Adipocyte (in vitro differentiated cells): ENCODE results near the gene PARP11.

Source experiments
- DNase-seq: peaks from one replicate; pipeline ENCODE4 v3.0.0-alpha.2; 2015; ENCODE audit warnings: low read depth
- H3K27me3 ChIP-seq: replicated peaks from 2 replicates; pipeline ENCODE4 v1.7.0; 2013; ENCODE audit warnings: mild to moderate bottlenecking, low read length, moderate library complexity; ENCODE audit not compliant: control insufficient read depth, insufficient read depth
- H3K36me3 ChIP-seq: 2 replicates; pipeline ENCODE4 v1.7.0; 2013; ENCODE audit warnings: low read length, mild to moderate bottlenecking, moderate library complexity; ENCODE audit not compliant: control insufficient read depth, insufficient read depth, severe bottlenecking
- H3K4me1 ChIP-seq: 2 replicates; pipeline ENCODE4 v1.7.0; 2013; ENCODE audit warnings: mild to moderate bottlenecking, low read length, moderate library complexity; ENCODE audit not compliant: control insufficient read depth, insufficient read depth
- H3K4me3 ChIP-seq: 2 replicates; pipeline ENCODE4 v1.7.0; 2013; ENCODE audit warnings: mild to moderate bottlenecking, low read length, moderate library complexity
- H3K9ac ChIP-seq: 2 replicates; pipeline ENCODE4 v1.7.0; 2013; ENCODE audit warnings: mild to moderate bottlenecking, low read length, moderate library complexity
- H3K9me3 ChIP-seq: 2 replicates; pipeline ENCODE4 v1.7.0; 2013; ENCODE audit warnings: mild to moderate bottlenecking, low read length, moderate library complexity; ENCODE audit not compliant: control insufficient read depth

Gene PARP11, protein sequence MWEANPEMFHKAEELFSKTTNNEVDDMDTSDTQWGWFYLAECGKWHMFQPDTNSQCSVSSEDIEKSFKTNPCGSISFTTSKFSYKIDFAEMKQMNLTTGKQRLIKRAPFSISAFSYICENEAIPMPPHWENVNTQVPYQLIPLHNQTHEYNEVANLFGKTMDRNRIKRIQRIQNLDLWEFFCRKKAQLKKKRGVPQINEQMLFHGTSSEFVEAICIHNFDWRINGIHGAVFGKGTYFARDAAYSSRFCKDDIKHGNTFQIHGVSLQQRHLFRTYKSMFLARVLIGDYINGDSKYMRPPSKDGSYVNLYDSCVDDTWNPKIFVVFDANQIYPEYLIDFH

DNA sequence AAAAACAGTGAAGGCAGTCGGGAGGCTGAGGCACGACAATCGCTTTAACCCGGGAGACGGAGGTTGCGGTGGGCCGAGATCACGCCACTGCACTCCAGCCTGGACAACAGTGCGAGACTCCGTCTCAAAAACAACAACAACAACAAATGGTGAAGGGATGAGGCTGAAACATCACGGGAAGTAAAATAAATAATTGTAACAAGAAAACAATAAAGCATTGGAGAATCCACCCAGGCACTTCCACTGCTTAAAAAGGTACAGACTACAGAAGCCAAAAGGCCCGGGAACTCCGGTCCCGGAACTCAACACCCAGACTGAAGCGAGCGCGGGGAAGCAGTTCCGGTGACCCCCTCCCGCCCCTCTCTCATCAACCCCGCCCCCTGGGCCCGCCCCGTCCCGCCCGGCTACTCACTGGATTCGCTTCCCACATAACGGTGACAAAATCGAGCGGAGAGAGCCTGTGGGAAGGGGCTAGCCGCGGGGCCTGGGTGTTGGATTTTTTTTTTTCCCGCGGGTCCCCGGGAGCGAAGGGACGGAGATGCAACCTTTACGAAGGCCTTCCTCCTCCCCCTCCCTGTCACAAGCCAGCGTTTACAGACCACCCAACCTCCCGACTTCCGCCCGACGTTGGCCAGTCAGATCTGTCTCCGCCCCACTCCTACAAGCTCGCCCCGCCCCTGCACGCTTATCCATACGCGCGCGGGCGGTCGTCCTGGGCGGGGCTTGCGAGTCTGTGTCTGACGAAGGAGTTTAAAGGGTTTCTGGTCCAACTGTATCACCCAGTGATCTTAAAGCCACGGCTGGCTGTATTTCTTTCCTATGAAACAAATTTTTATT, at the start of gene PARP11:
TSS of gene PARP11 (minus strand) at position 600 of the 837 bp plus-strand sequence. CDS start at position 430, 170 bp downstream.
- DNase-seq = peak; percentile 99
- H3K27me3 ChIP-seq = no peaks in the 10 kb centered on the region
- no peaks in the 10 kb centered on the region for H3K36me3 ChIP-seq
- peak within 1 kb of the TSS; percentile 88 for H3K4me3 ChIP-seq
- H3K4me1 ChIP-seq = peaks cover 18% of the 10 kb centered on the region
- H3K9me3 ChIP-seq = peaks cover 1% of the 10 kb centered on the region
- peak within 1 kb of the TSS; percentile 93 for H3K9ac ChIP-seq

- Histone ChIP-seq H3K9ac (no peak overlapping the region), H3K36me3 (no peaks in the 10 kb centered on the region), H3K4me1 (no peaks in the 10 kb centered on the region), H3K27me3 (peaks cover 71% of the 10 kb centered on the region), H3K4me3 (no peak overlapping the region), H3K9me3 (peaks cover 7% of the 10 kb centered on the region)
- no peak for DNase-seq
These were observed 48.8 kb upstream of the PARP11 start for GRCh38 chr12:3922033-3922432.

- no peak for DNase-seq
- Histone ChIP-seq H3K9ac (no peak overlapping the region), H3K36me3 (no peaks in the 10 kb centered on the region), H3K27me3 (peaks cover 66% of the 10 kb centered on the region), H3K4me3 (no peak overlapping the region), H3K9me3 (peaks cover 7% of the 10 kb centered on the region), H3K4me1 (no peaks in the 10 kb centered on the region)
These were observed 48.3 kb upstream of the PARP11 start for GRCh38 chr12:3921526-3921925.

- H3K36me3 ChIP-seq = no peaks in the 10 kb centered on the region
- H3K4me3 ChIP-seq = no peak overlapping the region
- no peak overlapping the region for H3K9ac ChIP-seq
- H3K4me1 ChIP-seq = no peaks in the 10 kb centered on the region
- H3K27me3 ChIP-seq = peaks cover 63% of the 10 kb centered on the region
- peaks cover 4% of the 10 kb centered on the region for H3K9me3 ChIP-seq
- no peak for DNase-seq
These were observed 47.9 kb upstream of the PARP11 start for GRCh38 chr12:3921151-3921471.

- peaks cover 63% of the 10 kb centered on the region for H3K27me3 ChIP-seq
- H3K36me3 ChIP-seq = no peaks in the 10 kb centered on the region
- H3K9ac ChIP-seq = no peak overlapping the region
- H3K9me3 ChIP-seq = no peaks in the 10 kb centered on the region
- no peaks in the 10 kb centered on the region for H3K4me1 ChIP-seq
- H3K4me3 ChIP-seq = no peak overlapping the region
- no peak for DNase-seq
These were observed 47.4 kb upstream of the PARP11 start for GRCh38 chr12:3920351-3921150.

DNA sequence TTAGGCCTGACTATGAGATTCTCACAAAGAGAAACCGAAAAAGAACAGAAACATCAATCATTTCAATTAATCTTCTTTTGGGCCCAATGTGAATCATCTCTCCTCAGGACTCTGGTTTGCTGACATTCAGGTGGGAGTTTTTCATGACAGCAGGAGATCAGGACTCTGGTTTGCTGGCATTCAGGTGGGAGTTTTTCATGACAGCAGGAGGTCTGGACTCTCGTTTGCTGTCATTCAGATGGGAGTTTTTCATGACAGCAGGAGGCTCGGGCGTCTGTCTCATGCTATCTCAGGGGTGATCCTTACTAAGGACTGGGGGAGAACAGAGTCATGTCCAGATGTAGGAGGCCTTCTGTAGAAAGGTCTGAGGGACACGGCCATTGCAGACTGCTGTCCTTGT, 40.1 kb upstream of the PARP11 start:
- no peaks in the 10 kb centered on the region for H3K36me3 ChIP-seq
- H3K4me3 ChIP-seq = no peak overlapping the region
- no peaks in the 10 kb centered on the region for H3K4me1 ChIP-seq
- H3K9me3 ChIP-seq = peaks cover 7% of the 10 kb centered on the region
- no peak for DNase-seq
- peaks cover 12% of the 10 kb centered on the region for H3K27me3 ChIP-seq
- no peak overlapping the region for H3K9ac ChIP-seq

GRCh38 chr12:3912863-3913262, 39.7 kb upstream of the PARP11 start:
- no peak for DNase-seq
- Histone ChIP-seq H3K4me3 (no peak overlapping the region), H3K9me3 (peaks cover 7% of the 10 kb centered on the region), H3K36me3 (no peaks in the 10 kb centered on the region), H3K4me1 (no peaks in the 10 kb centered on the region), H3K9ac (no peak overlapping the region), H3K27me3 (peaks cover 10% of the 10 kb centered on the region)

DNA sequence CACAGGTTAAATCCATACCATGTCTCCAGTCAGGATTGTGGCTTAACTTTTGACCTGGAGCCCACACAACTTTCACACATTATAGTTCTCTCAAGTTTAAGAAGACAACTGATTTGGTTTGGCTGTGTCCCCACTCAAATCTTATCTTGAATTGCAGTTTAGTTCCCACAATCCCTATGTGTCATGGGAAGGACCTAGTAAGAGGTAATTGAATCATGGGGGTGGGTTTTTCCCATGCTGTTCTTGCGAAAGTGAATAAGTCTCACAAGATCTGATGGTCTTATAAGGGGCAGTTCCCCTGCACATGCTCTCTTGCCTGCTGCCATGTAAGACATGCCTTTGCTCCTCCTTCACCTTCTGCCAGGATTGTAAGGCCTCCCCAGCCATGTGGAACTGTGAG, 38.2 kb upstream of the PARP11 start:
- H3K9me3 ChIP-seq = peaks cover 7% of the 10 kb centered on the region
- H3K27me3 ChIP-seq = peaks cover 7% of the 10 kb centered on the region
- no peak for DNase-seq
- H3K4me1 ChIP-seq = no peaks in the 10 kb centered on the region
- H3K36me3 ChIP-seq = no peaks in the 10 kb centered on the region
- no peak overlapping the region for H3K9ac ChIP-seq
- no peak overlapping the region for H3K4me3 ChIP-seq

- Histone ChIP-seq H3K4me1 (no peaks in the 10 kb centered on the region), H3K9ac (no peak overlapping the region), H3K4me3 (no peak overlapping the region), H3K9me3 (no peaks in the 10 kb centered on the region), H3K36me3 (no peaks in the 10 kb centered on the region), H3K27me3 (peaks cover 4% of the 10 kb centered on the region)
- no peak for DNase-seq
These were observed 32.5 kb upstream of the PARP11 start for GRCh38 chr12:3905664-3906063.

GRCh38 chr12:3904999-3905398, 31.8 kb upstream of the PARP11 start:
- Histone ChIP-seq H3K9me3 (no peaks in the 10 kb centered on the region), H3K9ac (no peak overlapping the region), H3K4me3 (no peak overlapping the region), H3K27me3 (peaks cover 4% of the 10 kb centered on the region), H3K4me1 (no peaks in the 10 kb centered on the region), H3K36me3 (no peaks in the 10 kb centered on the region)
- DNase-seq = no peak

GRCh38 chr12:3902921-3903320, 29.7 kb upstream of the PARP11 start:
- Histone ChIP-seq H3K27me3 (peaks cover 8% of the 10 kb centered on the region), H3K4me3 (no peak overlapping the region), H3K9me3 (no peaks in the 10 kb centered on the region), H3K9ac (no peak overlapping the region), H3K36me3 (no peaks in the 10 kb centered on the region), H3K4me1 (no peaks in the 10 kb centered on the region)
- no peak for DNase-seq
